Peyer's patch (tissue), 4 donors: ENCODE measurements around the gene CSH1.

Experiments
- CTCF ChIP-seq, 6 experiments: fragments of 450-650 bp in 4 of 6; fragments of 200-600 bp in 2 of 6; sonication (generic) in 1 of 6; IDR thresholded peaks; one replicate each; pipeline ENCODE4 v1.5.1; 2017 to 2019; ENCODE audit warnings: antibody characterized with exemption in 6 of 6, mild to moderate bottlenecking in 3 of 6, moderate library complexity in 1 of 6
- POLR2A ChIP-seq, 2 donors: fragments of 450-650 bp; IDR thresholded peaks; one replicate each; pipeline ENCODE4 v1.5.1; 2017; ENCODE audit warnings: antibody characterized with exemption in 2 of 2, mild to moderate bottlenecking in 2 of 2, moderate library complexity in 2 of 2

DNA sequence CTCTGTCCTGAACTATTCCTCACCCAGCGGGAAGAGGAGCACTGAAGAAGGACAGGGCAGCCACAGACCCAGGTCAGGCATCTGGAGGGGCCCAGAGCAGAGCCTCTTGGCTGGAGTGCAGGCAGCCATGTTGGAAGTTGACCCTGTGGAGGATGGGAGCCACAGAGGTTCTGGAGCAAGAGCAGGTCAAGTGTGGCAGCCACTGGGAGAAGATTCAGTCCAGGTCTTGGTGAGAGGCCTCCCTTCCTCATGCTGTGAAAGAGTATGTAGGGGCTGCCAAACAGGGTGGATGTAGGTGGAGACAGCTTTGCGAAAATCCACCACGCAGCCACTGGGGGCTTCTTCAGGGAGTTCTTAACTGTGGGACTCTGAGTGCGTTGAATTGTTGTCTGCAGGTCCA lies 36.3 kb upstream of the CSH1 start:
- TF ChIP-seq CTCF (IDR thresholded peaks at IDR 0.05) (no peak), POLR2A (IDR thresholded peaks at IDR 0.05) (no peak)
